Hepatocyte (in vitro differentiated cells): ENCODE measurements around the gene GLT1D1. TPM values are rescaled to one million over a fixed set of nuclear protein-coding genes. Genes with fewer than 3 reads are reported as not detected.

Experiments used
- DNase-seq: peaks from one replicate; pipeline ENCODE4 v3.0.0-alpha.2; 2016; ENCODE audit warnings: low spot score
- H2AFZ ChIP-seq: fragments of 200-600 bp; sonication (generic); 2 replicates; pipeline ENCODE4 v1.6.0; 2016; ENCODE audit warnings: antibody characterized with exemption, mild to moderate bottlenecking
- H3K27ac ChIP-seq: fragments of 200-600 bp; sonication (generic); 2 replicates; pipeline ENCODE4 v1.5.1; 2016; ENCODE audit warnings: mild to moderate bottlenecking
- H3K27me3 ChIP-seq: fragments of 200-600 bp; sonication (generic); 2 replicates; pipeline ENCODE4 v1.6.1; 2016
- H3K36me3 ChIP-seq: fragments of 200-600 bp; sonication (generic); replicated peaks from 2 replicates; pipeline ENCODE4 v1.5.1; 2016; ENCODE audit warnings: low read depth; ENCODE audit not compliant: insufficient read depth
- H3K4me1 ChIP-seq: fragments of 200-600 bp; sonication (generic); 2 replicates; pipeline ENCODE4 v1.5.1; 2016; ENCODE audit warnings: mild to moderate bottlenecking, moderate library complexity; ENCODE audit not compliant: insufficient read depth
- H3K4me2 ChIP-seq: fragments of 200-600 bp; sonication (generic); 2 replicates; pipeline ENCODE4 v1.6.0; 2016
- H3K4me3 ChIP-seq: fragments of 200-600 bp; sonication (generic); 2 replicates; pipeline ENCODE4 v1.5.1; 2016; ENCODE audit warnings: mild to moderate bottlenecking
- H3K79me2 ChIP-seq: fragments of 200-600 bp; sonication (generic); 2 replicates; pipeline ENCODE4 v1.6.0; 2017; ENCODE audit warnings: mild to moderate bottlenecking
- H3K9me2 ChIP-seq: fragments of 200-600 bp; sonication (generic); replicated peaks from 2 replicates; pipeline ENCODE4 v1.6.0; 2017; ENCODE audit warnings: mild to moderate bottlenecking; ENCODE audit not compliant: insufficient read depth
- H3K9me3 ChIP-seq: fragments of 200-600 bp; sonication (generic); 2 replicates; pipeline ENCODE4 v1.5.1; 2016; ENCODE audit warnings: low read depth, mild to moderate bottlenecking
- H4K20me1 ChIP-seq: fragments of 200-600 bp; sonication (generic); 2 replicates; pipeline ENCODE4 v1.6.0; 2016; ENCODE audit warnings: mild to moderate bottlenecking; ENCODE audit not compliant: insufficient read depth, poor library complexity, severe bottlenecking
- EZH2 ChIP-seq: fragments of 200-600 bp; sonication (generic); IDR thresholded peaks from 2 replicates; pipeline ENCODE4 v1.6.1; 2016; ENCODE audit warnings: antibody characterized with exemption, mild to moderate bottlenecking, borderline replicate concordance
- EZH2phosphoT487 ChIP-seq: fragments of 200-600 bp; sonication (generic); IDR thresholded peaks from one replicate; pipeline ENCODE4 v1.6.1; 2018; ENCODE audit warnings: antibody characterized with exemption, mild to moderate bottlenecking, low read depth, moderate library complexity; ENCODE audit not compliant: unreplicated experiment, severe bottlenecking
- WGBS: methylation state at CpG from one replicate; pipeline ENCODE4 v1.1.6; 2016; ENCODE audit warnings: low lambda C conversion rate; ENCODE audit errors: missing lambda C conversion rate; 5-methylcytosine and 5-hydroxymethylcytosine counted together
- polyA plus RNA-seq: library from polyadenylated mRNA; unstranded; fragments of >200 nt; fragmentation: Nextera tagmentation; extraction: Ambion mirVana; gene quantifications from 2 replicates; pipeline ENCODE4 v1.2.1, GENCODE V29; 2016
- total RNA-seq: library from RNA; depleted of rRNA; stranded (reverse); fragments of >200 nt; gene quantifications from 2 replicates; pipeline ENCODE4 v1.2.3, GENCODE V29; 2014
- TF ChIP-seq, protein P1 (sequence below): fragments of 200-600 bp; sonication (generic); IDR thresholded peaks from 2 replicates; pipeline ENCODE4 v1.5.1; 2016; ENCODE audit warnings: antibody characterized with exemption, mild to moderate bottlenecking; ENCODE audit not compliant: poor library complexity

The GLT1D1 gene
- total and polyA plus RNA-seq, 2 experiments from 2014 or later, result 1.8 to 1.9 TPM

GRCh38 chr12:128942960-128943477 is 89.7 kb downstream of the GLT1D1 start:
- DNase-seq, result no peak
- Histone ChIP-seq H3K9me3 (no peaks in the 10 kb centered on the region), H3K4me3 (no peak overlapping the region), H3K4me2 (no peak overlapping the region), H3K4me1 (no peaks in the 10 kb centered on the region), H3K36me3 (no peaks in the 10 kb centered on the region), H4K20me1 (no peaks in the 10 kb centered on the region), H3K79me2 (no peaks in the 10 kb centered on the region), H3K27ac (no peak overlapping the region), H2AFZ (no peak overlapping the region), H3K27me3 (no peaks in the 10 kb centered on the region), H3K9me2 (no peaks in the 10 kb centered on the region)
- TF ChIP-seq EZH2, result no peak
- TF ChIP-seq EZH2phosphoT487, result no peak
- TF ChIP-seq, protein P1, sequence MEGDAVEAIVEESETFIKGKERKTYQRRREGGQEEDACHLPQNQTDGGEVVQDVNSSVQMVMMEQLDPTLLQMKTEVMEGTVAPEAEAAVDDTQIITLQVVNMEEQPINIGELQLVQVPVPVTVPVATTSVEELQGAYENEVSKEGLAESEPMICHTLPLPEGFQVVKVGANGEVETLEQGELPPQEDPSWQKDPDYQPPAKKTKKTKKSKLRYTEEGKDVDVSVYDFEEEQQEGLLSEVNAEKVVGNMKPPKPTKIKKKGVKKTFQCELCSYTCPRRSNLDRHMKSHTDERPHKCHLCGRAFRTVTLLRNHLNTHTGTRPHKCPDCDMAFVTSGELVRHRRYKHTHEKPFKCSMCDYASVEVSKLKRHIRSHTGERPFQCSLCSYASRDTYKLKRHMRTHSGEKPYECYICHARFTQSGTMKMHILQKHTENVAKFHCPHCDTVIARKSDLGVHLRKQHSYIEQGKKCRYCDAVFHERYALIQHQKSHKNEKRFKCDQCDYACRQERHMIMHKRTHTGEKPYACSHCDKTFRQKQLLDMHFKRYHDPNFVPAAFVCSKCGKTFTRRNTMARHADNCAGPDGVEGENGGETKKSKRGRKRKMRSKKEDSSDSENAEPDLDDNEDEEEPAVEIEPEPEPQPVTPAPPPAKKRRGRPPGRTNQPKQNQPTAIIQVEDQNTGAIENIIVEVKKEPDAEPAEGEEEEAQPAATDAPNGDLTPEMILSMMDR, result no peak
- WGBS, result 83% methylated on average over 11 of the region's 11 CpGs

- TF ChIP-seq EZH2, result no peak
- no peak for TF ChIP-seq EZH2phosphoT487
- TF ChIP-seq, protein P1, result no peak
- H3K27me3 ChIP-seq, result no peaks in the 10 kb centered on the region
- H3K9me2 ChIP-seq, result no peaks in the 10 kb centered on the region
- H3K27ac ChIP-seq, result no peak overlapping the region
- H4K20me1 ChIP-seq, result no peaks in the 10 kb centered on the region
- no peak overlapping the region for H3K4me2 ChIP-seq
- H3K4me1 ChIP-seq, result no peaks in the 10 kb centered on the region
- H3K4me3 ChIP-seq, result no peak overlapping the region
- H3K9me3 ChIP-seq, result no peaks in the 10 kb centered on the region
- H3K79me2 ChIP-seq, result no peaks in the 10 kb centered on the region
- H2AFZ ChIP-seq, result no peak overlapping the region
- WGBS, result 97% methylated on average over 26 of the region's 27 CpGs
- no peaks in the 10 kb centered on the region for H3K36me3 ChIP-seq
- DNase-seq, result no peak
These were observed 91.7 kb downstream of the GLT1D1 start for GRCh38 chr12:128944956-128945355.

DNA sequence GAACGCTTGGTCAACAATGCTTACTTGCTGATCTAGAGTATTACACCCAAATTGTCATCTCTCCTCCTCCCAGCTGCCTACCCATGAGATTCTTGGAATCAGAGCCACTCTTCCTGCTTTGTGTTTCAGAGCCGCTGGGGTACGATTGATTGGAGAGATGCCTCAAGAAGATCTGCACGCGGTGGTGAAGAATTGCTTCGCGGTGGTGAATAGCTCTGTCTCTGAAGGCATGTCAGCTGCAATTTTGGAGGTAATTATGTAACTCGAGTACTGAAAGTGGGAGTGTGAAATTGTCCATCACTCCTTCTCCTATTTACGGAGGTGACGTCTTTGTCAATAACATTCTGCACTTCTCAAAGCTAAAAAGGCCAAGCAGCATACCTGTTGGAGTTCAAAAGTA is 93.9 kb downstream of the GLT1D1 start:
- H3K4me2 ChIP-seq, result no peak overlapping the region
- no peaks in the 10 kb centered on the region for H3K9me3 ChIP-seq
- DNase-seq, result no peak
- no peaks in the 10 kb centered on the region for H3K36me3 ChIP-seq
- no peaks in the 10 kb centered on the region for H4K20me1 ChIP-seq
- H3K9me2 ChIP-seq, result no peaks in the 10 kb centered on the region
- 83% methylated on average over 10 of the region's 10 CpGs for WGBS
- H2AFZ ChIP-seq, result no peak overlapping the region
- H3K4me1 ChIP-seq, result no peaks in the 10 kb centered on the region
- no peak overlapping the region for H3K27ac ChIP-seq
- H3K79me2 ChIP-seq, result no peaks in the 10 kb centered on the region
- no peak overlapping the region for H3K4me3 ChIP-seq
- H3K27me3 ChIP-seq, result no peaks in the 10 kb centered on the region
- TF ChIP-seq, protein P1, result no peak
- TF ChIP-seq EZH2 (no peak), EZH2phosphoT487 (no peak)
